CMK (cell line): Measurements from ENCODE around the gene ADAM15.
A peak's percentile ranks its signal among the peaks of the same experiment; 100 is the strongest.

Experiments used
- DNase-seq: peaks from one replicate; pipeline ENCODE4 v3.0.0-alpha.2; 2010; ENCODE audit warnings: low read depth

Gene ADAM15

GRCh38 chr1:155032886-155033285 is 18.2 kb upstream of the ADAM15 start:
- DNase-seq: no peak

- DNase-seq: no peak
These were observed 17.6 kb upstream of the ADAM15 start, which contains the start of the genes DCST1 and DCST2 for GRCh38 chr1:155033524-155033923. DCST1 (plus strand) TSS chr1:155033824; CDS start chr1:155034037, 213 bp downstream. DCST2 (minus strand) TSS chr1:155033781; CDS start chr1:155033701, 80 bp downstream.

GRCh38 chr1:155034318-155035208 is 16.6 kb upstream of the ADAM15 start:
- no peak for DNase-seq

GRCh38 chr1:155035936-155036335 is 15.2 kb upstream of the ADAM15 start:
- no peak for DNase-seq

- no peak for DNase-seq
These were observed 14.1 kb upstream of the ADAM15 start for GRCh38 chr1:155037043-155037442.

- no peak for DNase-seq
These were observed 13.2 kb upstream of the ADAM15 start for GRCh38 chr1:155037851-155038441.

GRCh38 chr1:155038602-155039307 is 12.4 kb upstream of the ADAM15 start:
- no peak for DNase-seq

- DNase-seq: no peak
These were observed 11.8 kb upstream of the ADAM15 start for GRCh38 chr1:155039308-155039669.

- DNase-seq: no peak
These were observed 10.6 kb upstream of the ADAM15 start for GRCh38 chr1:155040358-155041093.

GRCh38 chr1:155042789-155043188 is 8.3 kb upstream of the ADAM15 start:
- no peak for DNase-seq

- DNase-seq: no peak
These were observed 7.8 kb upstream of the ADAM15 start for GRCh38 chr1:155043301-155043702.

- no peak for DNase-seq
These were observed 7.3 kb upstream of the ADAM15 start for GRCh38 chr1:155043793-155044192.

GRCh38 chr1:155044365-155044764 is 6.8 kb upstream of the ADAM15 start:
- no peak for DNase-seq

GRCh38 chr1:155044812-155045657 is 6.1 kb upstream of the ADAM15 start:
- peak; percentile 66 for DNase-seq

- DNase-seq: no peak
These were observed 2.4 kb upstream of the ADAM15 start for GRCh38 chr1:155048449-155049334.

- no peak for DNase-seq
These were observed 1.2 kb upstream of the ADAM15 start for GRCh38 chr1:155049651-155050559.

- no peak for DNase-seq
These were observed 243 bp downstream of the ADAM15 start for GRCh38 chr1:155051342-155051776.

- no peak for DNase-seq
These were observed 772 bp downstream of the ADAM15 start for GRCh38 chr1:155051777-155052398.
